Pancreas (tissue), 10 donors: Measurements from ENCODE around the gene C19orf25. TPM values are rescaled to one million over a fixed set of nuclear protein-coding genes. Genes with fewer than 3 reads are reported as not detected.
A peak's percentile ranks its signal among the peaks of the same experiment; 100 is the strongest.
"Not testable (repeated sequence)": the region's sequence is repeated elsewhere in the genome, so short reads cannot be mapped to it uniquely, and the experiment has no call there.

Experiments
- ATAC-seq, 4 donors: fragments of 200-7000 bp; cut with Tn5 transposase; one replicate each; pipeline versions ENCODE4 v1.8.0 to v1.9.1; 2020; ENCODE audit warnings: mild to moderate bottlenecking in 4 of 4, moderate library complexity in 4 of 4
- DNase-seq, 6 donors: peaks; one replicate each; pipeline ENCODE4 v3.0.0-alpha.2; 2020
- FAIRE-seq: peaks from 2 replicates; lab custom pipeline; 2012; peaks lifted over from hg19 to GRCh38; lab: Jason Lieb, UNC
- H3K27ac ChIP-seq, 4 donors: fragments of 200-600 bp; sonication (generic); 1 replicate in 3 of 4; 2 replicates in 1 of 4; pipeline versions ENCODE4 v1.5.0 to v1.8.0; 2020
- H3K27me3 ChIP-seq, 4 donors: fragments of 200-600 bp; one replicate each; pipeline ENCODE4 v1.8.0; 2021
- H3K36me3 ChIP-seq, 3 donors: fragments of 200-600 bp; sonication (generic) in 1 of 3; one replicate each; pipeline versions ENCODE4 v1.5.0 to v1.8.0; 2020 to 2021
- H3K4me1 ChIP-seq, 3 donors: fragments of 200-600 bp; one replicate each; pipeline ENCODE4 v1.8.0; 2021
- H3K4me3 ChIP-seq, 4 donors: fragments of 200-600 bp; sonication (generic) in 2 of 4; one replicate each; pipeline versions ENCODE4 v1.5.0 to v1.8.0; 2020 to 2021
- H3K9me3 ChIP-seq, 4 donors: fragments of 200-600 bp; one replicate each; pipeline ENCODE4 v1.8.0; 2021
- whole genome bisulfite sequencing, 2 donors: extraction: QIAGEN DNeasy Blood & Tissue Kit; methylation state at CpG; one replicate each; pipeline ENCODE4 v1.1.7; 2013; 5-methylcytosine and 5-hydroxymethylcytosine counted together
- intact Hi-C, 3 donors: fragments of 100-400 bp; cut with DNase I; formaldehyde crosslinking; loops; one replicate each; pipeline versions ENCODE4 v1.11.1 to v1.14.2; 2022
- polyA plus RNA-seq, 2 donors: library from polyadenylated mRNA; stranded (reverse); fragments of 200-250 nt; gene quantifications; one replicate each; pipeline ENCODE4 v1.2.3, GENCODE V29; 2013
- total RNA-seq, 6 donors: library from RNA; stranded (reverse); fragmentation: NEBNext Ultra II Directional in 4 of 6; extraction: Animal tissue kit (Norgen Biotek cat#: 25700) in 4 of 6; gene quantifications; one replicate each; pipeline versions ENCODE4 v1.2.1 to v1.2.4, GENCODE V29; 2021 to 2023
- TF ChIP-seq, protein P1 (sequence below), 4 donors: fragments of 200-600 bp; sonication (generic) in 3 of 4; IDR thresholded peaks; one replicate each; pipeline versions ENCODE4 v1.5.0 to v1.8.0; 2021; ENCODE audit warnings: antibody characterized with exemption in 4 of 4
- donor health status: healthy with polysubstance abuse.
- donor health status: DM: no; HTN: no; CAD: no; lungs with moderate emphysema.
- donor health status: DM: no; HTN: no; CAD: no.
- donor health status: control.
- donor health status: control.
- donor health status: Bipolar disorder and iron deficiency.
- donor health status: DM: yes; HTN: yes; CAD: no.
- donor health status: DM: no; HTN: no; CAD: no.
- donor health status: DM: no; HTN: no; CAD: no.
- donor health status: DM: yes; HTN: yes; CAD: no.

C19orf25 gene
- total and polyA plus RNA-seq, 8 donors: 10.7 to 39.0 (median 15.6) TPM

DNA sequence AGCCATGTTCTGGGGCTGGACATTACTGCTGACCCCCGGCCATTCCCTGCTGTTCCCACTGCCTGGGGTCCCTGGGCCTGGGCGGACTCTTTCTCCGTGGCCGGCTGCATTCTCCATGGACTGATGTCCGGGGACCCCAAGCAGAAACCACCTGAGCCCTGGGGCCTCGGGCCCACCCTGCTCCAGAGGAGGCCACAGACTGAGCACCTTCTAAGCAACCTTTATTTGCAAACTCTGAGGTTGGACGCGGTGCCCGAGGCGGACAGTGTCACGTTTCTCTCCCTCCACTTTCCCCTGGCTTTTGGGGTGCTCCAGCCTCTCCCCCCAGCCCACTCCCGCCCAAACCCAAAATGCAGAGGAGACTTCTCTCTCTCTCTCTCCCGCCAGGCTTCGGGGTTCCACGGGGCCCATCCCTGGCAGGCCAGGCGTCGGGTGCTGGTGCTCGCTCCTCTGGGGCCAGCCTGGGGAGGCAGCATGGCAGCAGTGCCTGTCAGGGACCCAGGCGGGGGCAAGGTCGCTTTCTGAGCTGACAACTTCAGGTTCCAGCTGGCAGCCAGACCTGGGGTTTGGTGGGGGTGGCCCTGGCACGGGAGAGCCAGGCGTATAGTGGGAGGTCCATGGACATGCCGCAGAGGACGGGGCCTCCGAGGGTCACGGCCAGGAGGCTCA lies 2.3 kb upstream of the C19orf25 start:
- WGBS, 2 donors: 84 to 85% methylated on average over 26 of the region's 26 CpGs
- H3K4me3 ChIP-seq: no peak overlapping the region
- intact Hi-C loops: no loop called here
- no peaks in the 10 kb centered on the region for H3K36me3 ChIP-seq
- DNase-seq (peak in 2 of 6 donors; percentile 45 to 83), FAIRE-seq (no peak), ATAC-seq (no peak)
- TF ChIP-seq, protein P1, sequence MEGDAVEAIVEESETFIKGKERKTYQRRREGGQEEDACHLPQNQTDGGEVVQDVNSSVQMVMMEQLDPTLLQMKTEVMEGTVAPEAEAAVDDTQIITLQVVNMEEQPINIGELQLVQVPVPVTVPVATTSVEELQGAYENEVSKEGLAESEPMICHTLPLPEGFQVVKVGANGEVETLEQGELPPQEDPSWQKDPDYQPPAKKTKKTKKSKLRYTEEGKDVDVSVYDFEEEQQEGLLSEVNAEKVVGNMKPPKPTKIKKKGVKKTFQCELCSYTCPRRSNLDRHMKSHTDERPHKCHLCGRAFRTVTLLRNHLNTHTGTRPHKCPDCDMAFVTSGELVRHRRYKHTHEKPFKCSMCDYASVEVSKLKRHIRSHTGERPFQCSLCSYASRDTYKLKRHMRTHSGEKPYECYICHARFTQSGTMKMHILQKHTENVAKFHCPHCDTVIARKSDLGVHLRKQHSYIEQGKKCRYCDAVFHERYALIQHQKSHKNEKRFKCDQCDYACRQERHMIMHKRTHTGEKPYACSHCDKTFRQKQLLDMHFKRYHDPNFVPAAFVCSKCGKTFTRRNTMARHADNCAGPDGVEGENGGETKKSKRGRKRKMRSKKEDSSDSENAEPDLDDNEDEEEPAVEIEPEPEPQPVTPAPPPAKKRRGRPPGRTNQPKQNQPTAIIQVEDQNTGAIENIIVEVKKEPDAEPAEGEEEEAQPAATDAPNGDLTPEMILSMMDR (IDR thresholded peaks at IDR 0.05): no peak
- H3K27me3 ChIP-seq: no peaks in the 10 kb centered on the region
- no peak overlapping the region for H3K27ac ChIP-seq
- no peaks in the 10 kb centered on the region for H3K9me3 ChIP-seq
- H3K4me1 ChIP-seq: peaks cover 0 to 12% (median 11%) of the 10 kb centered on the region in 3 donors

DNA sequence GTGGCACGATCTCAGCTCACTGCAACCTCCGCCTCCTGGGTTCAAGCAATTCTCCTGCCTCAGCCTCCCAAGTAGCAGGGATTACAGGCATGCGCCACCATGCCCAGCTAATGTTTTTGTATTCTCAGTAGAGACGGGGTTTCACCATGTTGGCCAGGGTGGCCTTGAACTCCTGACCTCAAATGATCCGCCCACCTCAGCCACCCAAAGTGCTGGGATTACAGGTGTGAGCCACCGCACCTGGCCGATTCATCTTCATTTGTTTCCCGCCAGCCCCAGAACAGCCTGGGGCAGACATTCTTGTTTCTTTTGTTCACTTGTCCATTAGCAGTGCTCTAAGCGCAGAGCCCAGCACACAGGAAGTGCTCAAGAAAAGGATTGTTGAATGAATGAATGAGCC lies 2.0 kb downstream of the C19orf25 start:
- peaks cover 0 to 11% (median 0%) of the 10 kb centered on the region in 4 donors for H3K27me3 ChIP-seq
- H3K9me3 ChIP-seq, intact Hi-C loops, DNase-seq, H3K4me3 ChIP-seq, H3K27ac ChIP-seq, ATAC-seq, FAIRE-seq, H3K36me3 ChIP-seq: not testable (repeated sequence)
- 91 to 92% methylated on average over 9 of the region's 9 CpGs for WGBS, 2 donors
- H3K4me1 ChIP-seq: peaks cover 0 to 12% (median 11%) of the 10 kb centered on the region in 3 donors

DNA sequence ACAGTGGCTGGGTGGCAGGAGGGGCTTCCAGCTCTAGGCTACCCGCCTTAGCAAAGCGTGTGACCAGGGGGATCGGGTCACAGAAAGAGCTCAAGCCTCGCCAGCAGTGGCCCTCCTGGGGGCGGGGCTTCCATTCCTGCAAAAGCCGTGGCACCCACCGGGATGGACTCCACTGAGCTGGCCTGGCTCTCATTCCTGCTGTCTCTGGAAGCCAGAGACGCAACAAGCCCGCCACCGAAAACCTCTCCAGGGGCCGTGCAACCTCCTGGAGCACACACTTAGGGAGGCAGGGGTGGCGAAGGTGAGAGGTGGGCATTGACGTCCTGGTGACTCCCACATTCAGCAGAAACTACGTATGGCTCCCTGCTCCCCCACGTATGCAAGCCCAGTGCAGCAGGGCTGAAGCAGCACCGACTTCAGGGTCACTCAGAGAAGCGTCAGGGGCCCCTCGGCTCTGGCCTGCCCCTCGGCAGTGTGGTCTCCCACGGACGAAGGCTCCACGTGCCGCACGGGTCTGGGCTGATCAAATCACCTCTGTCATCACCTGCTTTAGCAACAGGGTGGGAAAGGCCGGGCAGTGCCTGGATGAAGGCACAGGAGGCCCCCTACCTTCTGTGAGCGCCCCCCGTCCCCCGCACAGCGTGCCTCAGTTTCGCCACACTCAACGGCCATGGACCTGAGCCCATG lies 3.1 kb downstream of the C19orf25 start:
- FAIRE-seq: no peak
- ATAC-seq: no peak
- Histone ChIP-seq H3K36me3 (no peaks in the 10 kb centered on the region), H3K4me3 (no peak overlapping the region), H3K27ac (no peak overlapping the region), H3K9me3 (no peaks in the 10 kb centered on the region), H3K4me1 (peaks cover 6 to 16% (median 16%) of the 10 kb centered on the region in 3 donors), H3K27me3 (peaks cover 0 to 20% (median 0%) of the 10 kb centered on the region in 4 donors)
- intact Hi-C loops: no loop called here
- TF ChIP-seq, protein P1 (IDR thresholded peaks at IDR 0.05): no peak
- WGBS, 2 donors: 91 to 96% methylated on average over 31 of the region's 31 CpGs
- peak in 2 of 6 donors; percentile 40 to 72 for DNase-seq

DNA sequence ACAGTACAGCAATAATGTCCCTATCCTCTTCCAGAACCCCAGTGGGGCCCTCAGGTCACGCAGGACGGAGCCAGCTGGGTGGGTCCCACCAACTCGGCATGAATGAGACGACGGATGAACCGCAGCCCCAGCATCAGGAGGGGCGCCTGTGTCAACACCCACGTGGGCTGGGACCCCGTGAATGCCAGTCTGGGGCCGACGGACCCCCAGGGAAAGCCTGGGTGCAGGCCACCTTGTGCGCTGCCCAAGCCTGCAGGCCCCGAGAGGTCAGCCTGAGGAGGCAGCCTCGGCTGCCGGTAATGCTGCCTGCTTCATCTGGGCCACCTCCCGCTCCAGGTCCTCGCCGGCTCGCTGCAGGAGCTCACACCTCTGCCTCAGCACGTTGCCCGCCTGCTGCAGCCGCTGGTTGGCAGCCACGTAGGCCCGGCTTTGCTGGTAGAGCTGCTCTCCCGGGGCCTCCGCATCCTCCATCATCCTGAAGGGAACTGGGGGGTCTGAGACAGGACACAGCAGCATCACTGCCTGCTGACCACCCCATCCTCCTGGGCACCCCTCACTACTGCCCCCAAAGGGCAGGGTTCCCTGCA lies 4.2 kb downstream of the C19orf25 start:
- no peak for ATAC-seq
- Histone ChIP-seq H3K36me3 (no peaks in the 10 kb centered on the region), H3K4me1 (peaks cover 17 to 26% (median 24%) of the 10 kb centered on the region in 3 donors), H3K27me3 (peaks cover 0 to 21% (median 0%) of the 10 kb centered on the region in 4 donors), H3K9me3 (no peaks in the 10 kb centered on the region), H3K27ac (no peak overlapping the region), H3K4me3 (no peak overlapping the region)
- FAIRE-seq: no peak
- intact Hi-C loops: no loop called here
- TF ChIP-seq, protein P1 (IDR thresholded peaks at IDR 0.05): no peak
- DNase-seq: peak in 1 of 6 donors; percentile 70
- 88 to 89% methylated on average over 20 to 26 of the region's 26 CpGs for WGBS, 2 donors

DNA sequence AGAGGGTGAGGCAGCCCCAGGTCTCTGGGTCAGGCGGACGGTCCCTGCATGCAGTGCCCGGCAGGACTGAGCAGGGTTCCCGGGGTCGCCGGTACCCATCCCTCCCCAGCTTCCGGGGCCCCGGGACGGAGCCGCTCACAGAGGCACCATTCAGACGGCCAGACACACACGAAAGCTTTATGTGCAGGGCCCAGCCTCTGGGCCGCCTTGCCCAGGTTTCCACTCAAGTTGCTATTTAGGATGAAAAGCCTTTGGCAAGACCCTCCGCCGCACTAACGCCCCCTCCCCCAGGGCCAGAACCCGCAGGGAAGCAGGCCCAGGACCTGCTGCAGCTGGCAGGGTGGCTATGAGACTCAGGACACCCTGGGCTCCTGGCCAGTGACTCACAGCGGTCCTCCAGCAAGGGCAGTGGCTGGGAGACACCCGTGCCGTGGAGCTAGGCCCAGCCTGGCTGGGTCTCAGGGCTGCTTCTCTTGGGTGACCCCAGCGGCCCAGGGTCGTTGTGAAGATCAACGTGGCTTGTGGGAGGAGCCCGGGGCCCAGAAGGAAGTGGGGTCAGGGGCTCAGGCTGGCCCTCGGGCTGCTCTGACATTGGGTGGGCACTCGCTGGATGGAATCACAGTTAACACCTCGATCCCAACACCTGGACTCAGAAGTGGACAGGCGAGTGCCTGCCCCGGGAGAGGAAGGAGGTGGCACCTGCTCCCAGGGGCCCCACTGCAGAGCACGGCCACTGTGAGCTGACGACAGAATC lies 4.8 kb downstream of the C19orf25 start:
- DNase-seq: peak in 2 of 6 donors; percentile 33 to 70
- no peaks in the 10 kb centered on the region for H3K36me3 ChIP-seq

More for the DNA sequence above, 4.8 kb downstream of the C19orf25 start:
- H3K27ac ChIP-seq: no peak overlapping the region
- FAIRE-seq (no peak), ATAC-seq (no peak)
- intact Hi-C loops: no loop called here
- 80 to 82% methylated on average over 31 of the region's 31 CpGs for WGBS, 2 donors
- peaks cover 20 to 29% (median 25%) of the 10 kb centered on the region in 3 donors for H3K4me1 ChIP-seq
- H3K4me3 ChIP-seq: no peak overlapping the region
- peaks cover 0 to 21% (median 0%) of the 10 kb centered on the region in 4 donors for H3K27me3 ChIP-seq
- H3K9me3 ChIP-seq: no peaks in the 10 kb centered on the region
- TF ChIP-seq, protein P1 (IDR thresholded peaks at IDR 0.05): no peak
